K562 (cell line): ENCODE data around the gene ZNF665. TPM values are rescaled to one million over a fixed set of nuclear protein-coding genes. Genes with fewer than 3 reads are reported as not detected.

ENCODE experiments used
- CAMTA2 ChIP-seq: fragments of 250-450 bp; sonication (Bioruptor Pico); conservative IDR thresholded peaks from 2 replicates; pipeline ENCODE4 v1.5.1; 2022
- HIVEP1 ChIP-seq: fragments of 250-450 bp; sonication (Bioruptor Pico); IDR thresholded peaks from 2 replicates; pipeline ENCODE4 v1.4.0; 2020; ENCODE audit warnings: mild to moderate bottlenecking
- MYBL2 ChIP-seq, 2 experiments: fragments of 450-650 bp in 1 of 2; sonication (generic) in 1 of 2; formaldehyde crosslinking in 1 of 2; IDR thresholded peaks; 2 replicates each; pipeline versions ENCODE4 v1.6.1 to v1.8.1; 2017 to 2022; ENCODE audit warnings: borderline replicate concordance in 1 of 2, inconsistent platforms in 1 of 2, low read depth in 1 of 2, mild to moderate bottlenecking in 1 of 2, missing genetic modification reagents in 1 of 2, moderate library complexity in 1 of 2
- PYGO2 ChIP-seq: fragments of 450-650 bp; IDR thresholded peaks from 2 replicates; pipeline ENCODE4 v1.6.1; 2016; ENCODE audit warnings: mild to moderate bottlenecking, missing genetic modification characterization, moderate library complexity, missing compliant biosample characterization
- SRSF9 ChIP-seq: fragments of 200-400 bp; formaldehyde crosslinking; IDR thresholded peaks from 2 replicates; pipeline ENCODE4 v1.6.1; 2017; ENCODE audit warnings: low read depth, low read length, borderline replicate concordance
- TCFL5 ChIP-seq: fragments of 250-450 bp; sonication (Bioruptor Pico); conservative IDR thresholded peaks from 2 replicates; pipeline ENCODE4 v1.6.1; 2021; ENCODE audit warnings: mild to moderate bottlenecking, moderate library complexity, matching md5 sums
- ZFX ChIP-seq: sonication (generic); formaldehyde crosslinking; IDR thresholded peaks from 2 replicates; pipeline ENCODE4 v1.8.0; 2022; ENCODE audit warnings: mild to moderate bottlenecking, missing genetic modification reagents, moderate library complexity
- polyA plus RNA-seq, 8 experiments: library from polyadenylated mRNA; depleted of rRNA in 4 of 8; stranded (reverse) in 5 of 8; unstranded in 3 of 8; fragments of >200 nt; fragmentation: Nextera tagmentation in 2 of 8; fragmentation: Illumina TruSeq in 1 of 8; extraction: Ambion mirVana in 2 of 8; extraction: Trizol in 1 of 8; gene quantifications; 2 replicates each; pipeline versions ENCODE4 v1.2.1 to v1.2.3, GENCODE V29; 2011 to 2014; ENCODE audit warnings: inconsistent platforms in 1 of 8, missing spikeins in 1 of 8
- total RNA-seq, 7 experiments: library from RNA; depleted of rRNA in 6 of 7; stranded (reverse); fragments of >200 nt in 6 of 7; fragmentation: Illumina TruSeq in 2 of 7; extraction: Trizol in 2 of 7; gene quantifications; 2 replicates each; pipeline versions ENCODE4 v1.2.1 to v1.2.3, GENCODE V29; 2011 to 2021; ENCODE audit warnings: low replicate concordance in 1 of 7
- TF ChIP-seq, protein P1 (sequence below), 2 experiments: fragments of 450-650 bp; IDR thresholded peaks; 2 replicates each; pipeline ENCODE4 v1.6.1; 2018; ENCODE audit warnings: mild to moderate bottlenecking in 2 of 2, low read depth in 1 of 2; ENCODE audit not compliant: partially characterized antibody in 2 of 2
- TF ChIP-seq, protein P2 (sequence below): conservative IDR thresholded peaks from 2 replicates; pipeline ENCODE4 v1.6.1; 2011; ENCODE audit warnings: low read depth, mild to moderate bottlenecking, low read length; ENCODE audit not compliant: control insufficient read depth
- TF ChIP-seq, protein P3 (sequence below): fragments of 200-400 bp; formaldehyde crosslinking; IDR thresholded peaks from 2 replicates; pipeline ENCODE4 v1.6.1; 2017; ENCODE audit warnings: mild to moderate bottlenecking, low read depth, low read length, moderate library complexity

ZNF665 gene
- total and polyA plus RNA-seq, 9 of the 15 experiments (the other 6 are each of a cell fraction or from before 2014, with no cell fraction given) = 1.9 to 7.6 (median 2.8) TPM

DNA sequence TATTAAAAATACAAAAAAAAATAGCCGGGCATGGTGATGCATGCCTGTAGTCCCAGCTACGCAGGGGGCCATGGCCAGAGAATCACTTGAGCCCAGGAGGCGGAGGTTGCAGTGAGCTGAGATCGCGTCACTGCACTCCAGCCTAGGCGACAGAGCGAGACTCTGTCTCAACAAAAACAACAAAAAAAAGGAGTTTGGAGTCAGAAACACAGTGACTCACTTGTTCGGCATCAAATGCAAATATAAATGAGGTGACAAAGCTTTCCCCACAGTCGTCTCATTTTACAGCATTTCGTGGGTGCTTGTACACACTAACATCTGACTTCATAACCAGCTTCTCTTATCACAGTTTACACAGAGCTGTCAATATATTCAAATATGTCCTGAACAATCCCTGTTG lies 11.0 kb downstream of the ZNF665 start (continued):
- TF ChIP-seq, protein P1, sequence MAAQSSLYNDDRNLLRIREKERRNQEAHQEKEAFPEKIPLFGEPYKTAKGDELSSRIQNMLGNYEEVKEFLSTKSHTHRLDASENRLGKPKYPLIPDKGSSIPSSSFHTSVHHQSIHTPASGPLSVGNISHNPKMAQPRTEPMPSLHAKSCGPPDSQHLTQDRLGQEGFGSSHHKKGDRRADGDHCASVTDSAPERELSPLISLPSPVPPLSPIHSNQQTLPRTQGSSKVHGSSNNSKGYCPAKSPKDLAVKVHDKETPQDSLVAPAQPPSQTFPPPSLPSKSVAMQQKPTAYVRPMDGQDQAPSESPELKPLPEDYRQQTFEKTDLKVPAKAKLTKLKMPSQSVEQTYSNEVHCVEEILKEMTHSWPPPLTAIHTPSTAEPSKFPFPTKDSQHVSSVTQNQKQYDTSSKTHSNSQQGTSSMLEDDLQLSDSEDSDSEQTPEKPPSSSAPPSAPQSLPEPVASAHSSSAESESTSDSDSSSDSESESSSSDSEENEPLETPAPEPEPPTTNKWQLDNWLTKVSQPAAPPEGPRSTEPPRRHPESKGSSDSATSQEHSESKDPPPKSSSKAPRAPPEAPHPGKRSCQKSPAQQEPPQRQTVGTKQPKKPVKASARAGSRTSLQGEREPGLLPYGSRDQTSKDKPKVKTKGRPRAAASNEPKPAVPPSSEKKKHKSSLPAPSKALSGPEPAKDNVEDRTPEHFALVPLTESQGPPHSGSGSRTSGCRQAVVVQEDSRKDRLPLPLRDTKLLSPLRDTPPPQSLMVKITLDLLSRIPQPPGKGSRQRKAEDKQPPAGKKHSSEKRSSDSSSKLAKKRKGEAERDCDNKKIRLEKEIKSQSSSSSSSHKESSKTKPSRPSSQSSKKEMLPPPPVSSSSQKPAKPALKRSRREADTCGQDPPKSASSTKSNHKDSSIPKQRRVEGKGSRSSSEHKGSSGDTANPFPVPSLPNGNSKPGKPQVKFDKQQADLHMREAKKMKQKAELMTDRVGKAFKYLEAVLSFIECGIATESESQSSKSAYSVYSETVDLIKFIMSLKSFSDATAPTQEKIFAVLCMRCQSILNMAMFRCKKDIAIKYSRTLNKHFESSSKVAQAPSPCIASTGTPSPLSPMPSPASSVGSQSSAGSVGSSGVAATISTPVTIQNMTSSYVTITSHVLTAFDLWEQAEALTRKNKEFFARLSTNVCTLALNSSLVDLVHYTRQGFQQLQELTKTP (IDR thresholded peaks at IDR 0.05; ENCODE audit: low read depth in 1 of 2, partially characterized antibody in 2 of 2) = no peak
- no peak for TF ChIP-seq CAMTA2 (CRISPR knock-in tag)
- no peak for TF ChIP-seq SRSF9
- no peak for TF ChIP-seq MYBL2 (IDR thresholded peaks at IDR 0.05; ENCODE audit: low read depth)
- TF ChIP-seq MYBL2 (CRISPR knock-in tag; IDR thresholded peaks at IDR 0.05; ENCODE audit: borderline replicate concordance) = no peak
- no peak for TF ChIP-seq PYGO2 (tag)
- TF ChIP-seq ZFX (CRISPR knock-in tag) = no peak
- TF ChIP-seq, protein P2, sequence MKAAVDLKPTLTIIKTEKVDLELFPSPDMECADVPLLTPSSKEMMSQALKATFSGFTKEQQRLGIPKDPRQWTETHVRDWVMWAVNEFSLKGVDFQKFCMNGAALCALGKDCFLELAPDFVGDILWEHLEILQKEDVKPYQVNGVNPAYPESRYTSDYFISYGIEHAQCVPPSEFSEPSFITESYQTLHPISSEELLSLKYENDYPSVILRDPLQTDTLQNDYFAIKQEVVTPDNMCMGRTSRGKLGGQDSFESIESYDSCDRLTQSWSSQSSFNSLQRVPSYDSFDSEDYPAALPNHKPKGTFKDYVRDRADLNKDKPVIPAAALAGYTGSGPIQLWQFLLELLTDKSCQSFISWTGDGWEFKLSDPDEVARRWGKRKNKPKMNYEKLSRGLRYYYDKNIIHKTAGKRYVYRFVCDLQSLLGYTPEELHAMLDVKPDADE = no peak
- TF ChIP-seq, protein P3, sequence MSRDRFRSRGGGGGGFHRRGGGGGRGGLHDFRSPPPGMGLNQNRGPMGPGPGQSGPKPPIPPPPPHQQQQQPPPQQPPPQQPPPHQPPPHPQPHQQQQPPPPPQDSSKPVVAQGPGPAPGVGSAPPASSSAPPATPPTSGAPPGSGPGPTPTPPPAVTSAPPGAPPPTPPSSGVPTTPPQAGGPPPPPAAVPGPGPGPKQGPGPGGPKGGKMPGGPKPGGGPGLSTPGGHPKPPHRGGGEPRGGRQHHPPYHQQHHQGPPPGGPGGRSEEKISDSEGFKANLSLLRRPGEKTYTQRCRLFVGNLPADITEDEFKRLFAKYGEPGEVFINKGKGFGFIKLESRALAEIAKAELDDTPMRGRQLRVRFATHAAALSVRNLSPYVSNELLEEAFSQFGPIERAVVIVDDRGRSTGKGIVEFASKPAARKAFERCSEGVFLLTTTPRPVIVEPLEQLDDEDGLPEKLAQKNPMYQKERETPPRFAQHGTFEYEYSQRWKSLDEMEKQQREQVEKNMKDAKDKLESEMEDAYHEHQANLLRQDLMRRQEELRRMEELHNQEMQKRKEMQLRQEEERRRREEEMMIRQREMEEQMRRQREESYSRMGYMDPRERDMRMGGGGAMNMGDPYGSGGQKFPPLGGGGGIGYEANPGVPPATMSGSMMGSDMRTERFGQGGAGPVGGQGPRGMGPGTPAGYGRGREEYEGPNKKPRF = no peak
- no peak for TF ChIP-seq HIVEP1 (CRISPR knock-in tag)
- TF ChIP-seq TCFL5 = no peak
